ENCODE data around the gene CDKN1B. TPM values are rescaled to one million over a fixed set of nuclear protein-coding genes. Genes with fewer than 3 reads are reported as not detected.
A peak's percentile ranks its signal among the peaks of the same experiment; 100 is the strongest.

The CDKN1B gene
- total and polyA plus RNA-seq, 11 donors = 19.0 to 44.9 (median 34.3) TPM

- DNase-seq (no peak), ATAC-seq (no peak)
- Histone ChIP-seq H3K4me1 (peaks cover 0 to 7% (median 0%) of the 10 kb centered on the region in 12 donors), H3K4me3 (no peak overlapping the region), H3K27me3 (no peaks in the 10 kb centered on the region), H3K36me3 (no peaks in the 10 kb centered on the region), H3K27ac (no peak overlapping the region), H3K9me3 (no peaks in the 10 kb centered on the region)
- TF ChIP-seq POLR2A (IDR thresholded peaks at IDR 0.05) = no peak
- no peak for TF ChIP-seq CTCF (IDR thresholded peaks at IDR 0.05)
- intact Hi-C loops (cut with DNase I) = no loop called here
Measured at GRCh38 chr12:12682284-12682683, 34.9 kb upstream of the CDKN1B start.

DNA sequence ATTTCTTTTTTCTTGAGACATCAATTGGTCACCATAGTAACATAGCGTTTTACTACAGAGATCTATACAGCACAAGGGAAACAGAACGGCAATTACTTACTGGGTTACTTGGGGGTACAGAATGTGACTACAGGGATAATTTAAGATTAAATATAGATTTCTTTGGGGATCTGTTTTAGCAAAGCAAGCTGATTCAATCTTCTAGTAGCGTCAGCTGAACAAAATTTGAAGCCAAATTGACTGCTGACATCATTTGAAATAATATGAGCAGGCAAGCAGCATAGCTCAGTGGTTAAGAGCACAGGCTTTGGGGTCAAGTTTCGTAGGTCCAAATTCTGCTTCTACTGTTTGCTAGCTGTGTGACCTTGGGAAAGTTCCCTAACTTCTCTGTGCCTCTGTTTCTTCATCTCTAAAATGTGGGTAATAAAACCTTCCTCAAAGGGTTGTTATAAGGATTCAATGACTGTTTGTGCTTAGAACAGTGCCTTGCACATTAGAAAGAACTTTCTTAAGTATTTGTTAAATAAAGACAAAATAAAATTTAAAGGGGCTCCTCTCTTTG, 34.0 kb upstream of the CDKN1B start:
- 80 to 87% (median 83%) methylated on average over 4 of the region's 4 CpGs for WGBS, 4 donors

DNA sequence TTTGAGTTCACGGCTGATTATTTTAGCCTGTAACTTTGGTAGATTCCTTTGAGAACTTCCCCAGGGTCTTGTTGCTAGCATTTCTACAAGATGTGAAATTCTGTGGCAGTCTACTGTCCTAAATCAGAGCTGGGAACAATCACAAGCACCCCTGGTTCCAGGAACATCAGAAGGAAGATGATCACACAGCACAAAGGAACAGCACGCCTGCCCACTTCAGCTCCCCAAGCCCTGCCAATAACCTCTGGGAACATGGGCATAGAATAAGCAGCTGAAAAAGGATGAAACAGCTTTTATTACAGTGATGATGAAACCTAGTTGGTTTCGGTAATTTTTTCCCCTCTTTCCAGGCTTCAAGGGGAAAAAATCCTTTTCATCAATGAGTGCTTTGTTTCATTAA, 33.4 kb upstream of the CDKN1B start:
- TF ChIP-seq CTCF (IDR thresholded peaks at IDR 0.05) (no peak), POLR2A (IDR thresholded peaks at IDR 0.05) (no peak)
- no peak for ATAC-seq
- Histone ChIP-seq H3K36me3 (no peaks in the 10 kb centered on the region), H3K27ac (no peak overlapping the region), H3K4me3 (peak overlapping the region in 1 of 12 donors; percentile 3), H3K4me1 (peaks cover 0 to 7% (median 0%) of the 10 kb centered on the region in 12 donors), H3K27me3 (no peaks in the 10 kb centered on the region), H3K9me3 (no peaks in the 10 kb centered on the region)
- DNase-seq = no peak
- whole genome bisulfite sequencing, 4 donors = 61 to 67% (median 65%) methylated on average over 3 of the region's 3 CpGs
- intact Hi-C loops (cut with DNase I) = no loop called here

More for the DNA sequence above, 34.0 kb upstream of the CDKN1B start:
- TF ChIP-seq CTCF (IDR thresholded peaks at IDR 0.05) (no peak), POLR2A (IDR thresholded peaks at IDR 0.05) (no peak)
- no peak overlapping the region for H3K4me3 ChIP-seq
- peaks cover 0 to 7% (median 0%) of the 10 kb centered on the region in 12 donors for H3K4me1 ChIP-seq
- no peak for ATAC-seq
- no peaks in the 10 kb centered on the region for H3K36me3 ChIP-seq
- H3K9me3 ChIP-seq = no peaks in the 10 kb centered on the region
- H3K27ac ChIP-seq = no peak overlapping the region
- intact Hi-C loops (cut with DNase I) = no loop called here
- H3K27me3 ChIP-seq = no peaks in the 10 kb centered on the region
- DNase-seq = no peak

DNA sequence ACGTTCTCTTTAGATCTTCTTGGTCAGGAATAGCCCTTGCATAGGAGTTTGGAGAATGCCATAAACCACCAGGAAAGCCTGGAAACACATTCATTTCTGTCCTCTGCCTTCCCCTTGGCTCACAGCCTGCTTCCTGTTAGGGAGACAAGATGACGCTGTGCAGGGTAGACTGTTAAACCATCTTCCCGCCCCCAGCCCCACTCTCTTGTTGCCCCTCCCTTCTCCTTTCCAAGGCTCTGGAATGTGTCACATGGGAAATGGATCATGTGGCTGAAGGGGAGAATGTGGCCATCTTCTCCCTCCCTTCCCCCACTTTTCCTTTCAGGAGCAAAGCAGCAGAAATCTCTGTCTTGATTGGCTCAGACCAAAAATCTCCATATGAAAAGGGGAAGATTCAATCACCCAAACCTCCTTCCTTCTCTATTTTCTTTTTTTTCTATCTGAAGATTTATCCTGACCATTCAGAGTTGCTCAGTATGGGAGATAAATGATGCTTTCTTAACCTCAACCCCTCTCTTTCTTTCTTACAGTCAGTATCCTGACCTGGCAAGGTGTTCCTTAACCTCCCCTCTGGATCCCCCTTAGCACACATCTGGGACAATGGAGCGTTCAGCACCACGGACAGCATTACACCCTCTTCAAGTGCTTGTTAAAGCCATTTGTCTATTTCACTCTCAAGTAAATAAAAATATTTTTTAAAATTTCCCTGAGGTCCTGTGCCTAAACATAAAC, 32.6 kb upstream of the CDKN1B start:
- Histone ChIP-seq H3K27me3 (no peaks in the 10 kb centered on the region), H3K36me3 (no peaks in the 10 kb centered on the region), H3K4me3 (peak overlapping the region in 2 of 12 donors; percentile 3 to 9), H3K4me1 (peaks cover 0 to 7% (median 0%) of the 10 kb centered on the region in 12 donors), H3K9me3 (no peaks in the 10 kb centered on the region), H3K27ac (no peak overlapping the region)
- ATAC-seq (peak in 2 of 4 donors; percentile 57 to 58), DNase-seq (peak in 3 of 5 donors; percentile 16 to 57 (median 32))
- WGBS, 4 donors = 2 to 6% (median 5%) methylated on average over 5 of the region's 5 CpGs
- no peak for TF ChIP-seq POLR2A (IDR thresholded peaks at IDR 0.05)
- TF ChIP-seq CTCF (IDR thresholded peaks at IDR 0.05) = no peak
- intact Hi-C loops (cut with DNase I) = no loop called here

Data from heart left ventricle (tissue), 16 donors.